NCI-H748 treated with DMSO at 0.1 percent for 48 hours (cell line): ENCODE results near the gene MAML2.

Experiments used
- DNase-seq: peaks from one replicate; lab custom pipeline; 2025; lab: John Stamatoyannopoulos, UW

Gene MAML2

DNA sequence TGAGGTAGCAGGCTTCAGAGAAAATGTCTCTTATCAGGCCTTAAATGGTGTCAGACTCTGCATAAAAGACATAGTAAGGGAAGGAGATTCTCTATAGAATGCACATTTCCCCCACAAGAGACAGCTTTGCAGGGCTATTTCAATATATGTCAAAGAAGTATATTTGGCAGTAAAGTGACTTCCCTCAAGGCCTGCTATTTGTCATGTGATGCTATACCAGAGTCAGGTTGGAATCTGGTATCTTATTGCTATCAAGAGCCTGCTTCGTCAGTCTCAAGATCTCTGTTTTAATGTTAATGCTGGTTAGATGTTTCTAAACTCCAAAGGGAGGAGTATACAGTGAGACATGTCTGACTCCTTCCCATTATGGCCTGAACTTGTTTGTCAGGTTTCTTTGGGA, 378.7 kb downstream of the MAML2 start:
- no peak for DNase-seq

- DNase-seq: no peak
These were observed 381.2 kb downstream of the MAML2 start for GRCh38 chr11:95961758-95962157.

GRCh38 chr11:95950905-95951304, 392.1 kb downstream of the MAML2 start:
- no peak for DNase-seq

DNA sequence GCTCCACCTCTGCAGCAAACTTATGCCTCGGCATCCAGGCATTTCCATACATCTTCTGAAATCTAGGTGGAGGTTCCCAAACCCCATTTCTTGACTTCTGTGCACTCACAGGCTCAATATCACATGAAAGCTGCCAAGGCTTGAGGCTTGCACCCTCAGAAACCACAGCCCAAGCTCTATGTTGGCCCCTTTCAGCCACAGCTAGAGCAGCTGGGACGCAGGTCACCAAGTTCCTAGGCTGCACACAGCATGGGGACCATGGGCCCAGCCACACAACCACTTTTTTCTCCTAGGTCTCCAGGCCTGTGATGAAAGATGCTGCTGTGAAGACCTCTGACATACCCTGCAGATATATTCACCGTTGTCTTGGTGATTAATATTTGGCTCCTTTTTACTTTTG, 394.4 kb downstream of the MAML2 start:
- DNase-seq: no peak

DNA sequence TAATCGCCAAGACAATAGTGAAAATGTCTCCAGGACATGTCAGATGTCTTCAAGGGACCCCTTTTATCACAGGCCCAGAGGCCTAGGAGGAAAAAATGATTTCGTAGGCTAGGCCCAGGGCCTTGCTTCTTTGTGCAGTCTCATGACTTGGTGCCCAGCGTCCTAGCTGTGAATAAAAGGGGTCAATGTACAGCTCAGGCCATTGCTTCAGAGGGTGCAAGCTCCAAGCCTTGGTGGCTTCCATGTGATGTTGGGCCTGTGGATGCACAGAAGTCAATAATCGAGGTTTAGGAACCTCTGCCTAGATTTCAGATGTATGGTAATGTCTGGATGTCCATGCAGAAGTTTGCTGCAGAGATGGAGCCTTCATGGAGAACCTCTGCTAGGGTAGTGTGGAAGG, 398.4 kb downstream of the MAML2 start:
- DNase-seq: no peak

DNA sequence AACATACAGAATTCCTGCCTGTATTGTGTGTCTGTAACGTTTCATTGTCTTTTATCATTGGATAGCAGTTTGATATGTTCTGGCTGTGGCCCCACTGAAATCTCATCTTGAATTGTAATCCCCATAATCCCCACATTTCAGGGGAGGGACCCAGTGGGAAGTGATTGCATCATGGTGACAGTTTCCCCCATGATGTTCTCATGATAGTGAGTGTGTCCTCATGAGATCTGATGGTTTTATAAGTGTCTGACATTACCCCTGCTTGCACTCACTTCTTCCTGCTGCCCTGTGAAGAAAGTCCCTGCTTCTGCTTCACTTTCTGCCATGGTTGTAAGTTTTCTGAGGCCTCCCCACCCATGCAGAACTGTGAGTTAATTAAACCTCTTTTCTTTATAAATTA, 399.4 kb downstream of the MAML2 start:
- DNase-seq: no peak

DNA sequence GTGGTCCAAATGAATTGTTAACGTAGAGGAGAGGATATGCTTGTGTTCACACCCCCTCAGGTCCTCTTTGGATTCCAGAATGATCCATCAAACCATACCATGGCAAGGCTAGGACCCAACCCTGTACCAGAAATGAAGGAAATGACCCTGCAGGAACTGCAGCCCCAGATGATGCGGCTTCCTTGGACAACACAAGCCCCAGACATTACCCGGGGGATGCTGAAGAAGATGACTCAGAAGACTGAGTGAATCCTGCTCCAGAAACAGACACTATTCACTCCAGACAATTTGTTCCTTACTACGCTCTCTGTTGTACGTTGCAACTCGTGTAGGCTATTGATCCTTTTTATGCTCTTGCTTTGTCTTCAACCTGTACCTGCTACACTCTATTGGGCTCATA, 403.9 kb downstream of the MAML2 start:
- DNase-seq: no peak

DNA sequence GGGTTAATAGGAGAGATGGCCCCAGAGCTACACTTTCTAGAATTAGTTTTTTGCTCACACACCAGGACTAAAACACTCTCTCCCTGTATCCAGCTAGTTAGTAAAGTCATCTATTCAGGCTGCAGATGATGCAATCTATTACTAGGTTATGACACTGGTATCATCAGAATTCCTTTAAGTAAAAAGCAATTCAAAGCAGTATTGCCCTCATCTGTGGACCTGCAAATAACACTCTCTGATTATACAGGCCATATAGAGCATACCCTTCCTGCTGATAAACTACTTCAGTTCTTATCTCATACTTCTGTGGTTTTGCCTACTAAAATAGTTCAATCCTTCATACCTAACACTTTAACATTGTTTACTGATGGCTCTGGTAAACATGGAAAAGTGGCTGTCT, 405.6 kb downstream of the MAML2 start:
- no peak for DNase-seq

- no peak for DNase-seq
These were observed 409.4 kb downstream of the MAML2 start for GRCh38 chr11:95933594-95933993.

GRCh38 chr11:95931916-95932315, 411.1 kb downstream of the MAML2 start:
- no peak for DNase-seq

DNA sequence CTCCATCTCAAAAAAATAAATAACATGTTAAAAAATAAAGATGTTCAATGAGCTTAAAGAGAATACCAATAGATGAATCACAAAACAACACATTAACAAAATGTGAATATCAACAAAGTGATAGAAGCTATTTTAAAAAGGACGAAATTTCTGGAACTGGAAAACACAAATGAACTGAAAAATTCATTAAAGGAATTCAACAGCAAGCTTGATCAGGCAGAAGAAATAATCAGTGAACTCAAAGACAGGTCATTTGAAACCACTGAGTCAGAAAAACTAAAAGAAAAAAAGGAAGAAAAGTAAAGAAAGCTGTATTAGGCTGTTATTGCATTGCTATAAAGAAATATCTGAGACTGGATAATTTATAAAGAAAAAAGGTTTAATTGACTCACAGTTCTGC, 412.0 kb downstream of the MAML2 start:
- no peak for DNase-seq

- no peak for DNase-seq
These were observed 416.3 kb downstream of the MAML2 start for GRCh38 chr11:95926726-95927125.
